H1 (cell line): ENCODE data around the gene CCL22. TPM values are rescaled to one million over a fixed set of nuclear protein-coding genes. Genes with fewer than 3 reads are reported as not detected.

Experiments used
- CHD7 ChIP-seq: fragments of 300-600 bp; sonication (generic); IDR thresholded peaks from 2 replicates; pipeline ENCODE4 v1.7.1; 2012; ENCODE audit warnings: low read length, moderate library complexity, mild to moderate bottlenecking, inconsistent platforms; ENCODE audit not compliant: insufficient replicate concordance
- CTCF ChIP-seq, 3 experiments: IDR thresholded peaks; 1 replicate in 2 of 3; 2 replicates in 1 of 3; pipeline versions ENCODE4 v1.5.1 to v1.6.1; 2011; ENCODE audit warnings: low read length in 3 of 3, mild to moderate bottlenecking in 3 of 3, inconsistent platforms in 2 of 3, low read depth in 1 of 3, moderate library complexity in 1 of 3; ENCODE audit not compliant: insufficient read depth in 1 of 3; ENCODE audit errors: control extremely low read depth in 1 of 3
- KDM1A ChIP-seq: fragments of 200-600, 300-600 bp; sonication (generic); IDR thresholded peaks from 2 replicates; pipeline ENCODE4 v1.7.1; 2016; ENCODE audit warnings: mild to moderate bottlenecking, low read length, borderline replicate concordance
- NANOG ChIP-seq: IDR thresholded peaks from 2 replicates; pipeline ENCODE4 v1.6.1; 2011; ENCODE audit warnings: low read length, low read depth, mild to moderate bottlenecking, inconsistent platforms; ENCODE audit not compliant: insufficient read depth, poor library complexity, severe bottlenecking
- RBBP5 ChIP-seq: IDR thresholded peaks from 2 replicates; pipeline ENCODE4 v1.7.1; 2012; ENCODE audit warnings: low read depth, mild to moderate bottlenecking, inconsistent platforms, low read length, moderate library complexity, borderline replicate concordance
- SIN3A ChIP-seq, 2 experiments: IDR thresholded peaks in 1 of 2; conservative IDR thresholded peaks in 1 of 2; 2 replicates each; pipeline ENCODE4 v1.6.1; 2011 to 2012; ENCODE audit warnings: low read length in 2 of 2, improper control_type of control experiment in 1 of 2, low read depth in 1 of 2, mild to moderate bottlenecking in 1 of 2
- polyA plus RNA-seq, 7 experiments: library from polyadenylated mRNA; depleted of rRNA in 3 of 7; stranded (reverse) in 5 of 7; unstranded in 2 of 7; fragments of >200 nt in 5 of 7; fragments of 200-250 nt in 2 of 7; gene quantifications; 1 replicate in 5 of 7; 2 replicates in 1 of 7; 4 replicates in 1 of 7; pipeline versions ENCODE4 v1.2.1 to v1.2.3, GENCODE V29; 2011 to 2013; ENCODE audit warnings: missing spikeins in 2 of 7, mixed read lengths in 2 of 7
- total RNA-seq: library from RNA; stranded (reverse); fragmentation: NEBNext Ultra II Directional; extraction: Animal tissue kit (Norgen Biotek cat#: 25700); gene quantifications from 2 replicates; pipeline ENCODE4 v1.2.1, GENCODE V29; 2021

CCL22 gene
- total and polyA plus RNA-seq, 2 of the 8 experiments (the other 6 are each of a cell fraction or from before 2014, with no cell fraction given) = not detected

- TF ChIP-seq CHD7 = no peak
- TF ChIP-seq RBBP5 = no peak
- no peak for TF ChIP-seq SIN3A (conservative IDR thresholded peaks at IDR 0.05 in 1 of 2, IDR thresholded peaks at IDR 0.05 in 1 of 2; ENCODE audit: low read depth in 1 of 2, low read length in 2 of 2)
- TF ChIP-seq NANOG = no peak
- no peak for TF ChIP-seq KDM1A
- TF ChIP-seq CTCF (IDR thresholded peaks at IDR 0.05; ENCODE audit: control extremely low read depth in 1 of 3, insufficient read depth in 1 of 3, low read depth in 1 of 3, low read length in 3 of 3) = no peak
Observed at GRCh38 chr16:57391300-57391699, 32.7 kb downstream of the CCL22 start (continued).
